ENCODE measurements around the gene CENPP. TPM values are rescaled to one million over a fixed set of nuclear protein-coding genes. Genes with fewer than 3 reads are reported as not detected.

CENPP gene
- total and polyA plus RNA-seq, 8 donors = 0.46 to 2.7 (median 1.9) TPM

GRCh38 chr9:92349771-92350739, 24.3 kb downstream of the CENPP start:
- ATAC-seq (no peak), FAIRE-seq (peak; percentile 56), DNase-seq (no peak)
- no peaks in the 10 kb centered on the region for H3K27me3 ChIP-seq
- no peaks in the 10 kb centered on the region for H3K9me3 ChIP-seq
- no peaks in the 10 kb centered on the region for H3K36me3 ChIP-seq
- H3K27ac ChIP-seq = peak overlapping the region in 2 of 4 donors; percentile 4 to 15
- intact Hi-C loops (cut with DNase I) = no loop called here
- no peaks in the 10 kb centered on the region for H3K4me1 ChIP-seq
- 77 to 80% methylated on average over 7 of the region's 7 CpGs for WGBS, 2 donors
- no peak overlapping the region for H3K4me3 ChIP-seq
- no peak for TF ChIP-seq CTCF (IDR thresholded peaks at IDR 0.05)

GRCh38 chr9:92350740-92351133, 25.0 kb downstream of the CENPP start:
- intact Hi-C loops (cut with DNase I) = no loop called here
- FAIRE-seq (no peak), ATAC-seq (no peak), DNase-seq (no peak)
- Histone ChIP-seq H3K4me3 (no peak overlapping the region), H3K36me3 (no peaks in the 10 kb centered on the region), H3K4me1 (no peaks in the 10 kb centered on the region), H3K27me3 (no peaks in the 10 kb centered on the region), H3K9me3 (no peaks in the 10 kb centered on the region), H3K27ac (no peak overlapping the region)
- no peak for TF ChIP-seq CTCF (IDR thresholded peaks at IDR 0.05)

- TF ChIP-seq CTCF (IDR thresholded peaks at IDR 0.05) = no peak
- ATAC-seq = no peak
- Histone ChIP-seq H3K36me3 (no peaks in the 10 kb centered on the region), H3K4me3 (no peak overlapping the region), H3K9me3 (no peaks in the 10 kb centered on the region), H3K4me1 (no peaks in the 10 kb centered on the region), H3K27ac (no peak overlapping the region), H3K27me3 (no peaks in the 10 kb centered on the region)
- 87 to 96% methylated on average over 6 of the region's 6 CpGs for WGBS, 2 donors
- FAIRE-seq = no peak
- no peak for DNase-seq
- intact Hi-C loops (cut with DNase I) = no loop called here
These were observed 27.3 kb downstream of the CENPP start for GRCh38 chr9:92353051-92353450.

- FAIRE-seq (no peak), DNase-seq (no peak), ATAC-seq (peak in 1 of 4 donors; percentile 28)
- H3K36me3 ChIP-seq = no peaks in the 10 kb centered on the region
- H3K27ac ChIP-seq = no peak overlapping the region
- no peak for TF ChIP-seq CTCF (IDR thresholded peaks at IDR 0.05)
- no peak overlapping the region for H3K4me3 ChIP-seq
- no peaks in the 10 kb centered on the region for H3K27me3 ChIP-seq
- 63 to 75% methylated on average over 2 of the region's 2 CpGs for WGBS, 2 donors
- H3K4me1 ChIP-seq = no peaks in the 10 kb centered on the region
- H3K9me3 ChIP-seq = no peaks in the 10 kb centered on the region
- intact Hi-C loops (cut with DNase I) = no loop called here
These were observed 33.7 kb downstream of the CENPP start for GRCh38 chr9:92359394-92359995.

- Histone ChIP-seq H3K27me3 (no peaks in the 10 kb centered on the region), H3K9me3 (no peaks in the 10 kb centered on the region), H3K4me3 (no peak overlapping the region), H3K4me1 (no peaks in the 10 kb centered on the region), H3K27ac (no peak overlapping the region), H3K36me3 (no peaks in the 10 kb centered on the region)
- no peak for TF ChIP-seq CTCF (IDR thresholded peaks at IDR 0.05)
- intact Hi-C loops (cut with DNase I) = no loop called here
- no peak for ATAC-seq
- DNase-seq = no peak
- WGBS, 2 donors = 86 to 92% methylated on average over 3 of the region's 3 CpGs
- no peak for FAIRE-seq
These were observed 34.3 kb downstream of the CENPP start for GRCh38 chr9:92360083-92360482.
